GM19324 (cell line): ENCODE measurements around the gene SGTA.
"Not testable (repeated sequence)": the region's sequence is repeated elsewhere in the genome, so short reads cannot be mapped to it uniquely, and the experiment has no call there.

Experiments used
- ATAC-seq: cut with Tn5 transposase; IDR thresholded peaks from one replicate; pipeline ENCODE4 v1.9.1; 2021; ENCODE audit warnings: mild to moderate bottlenecking, moderate library complexity; ENCODE audit not compliant: unreplicated experiment, low FRiP score

The SGTA gene

GRCh38 chr19:2782936-2783780, at the start of gene SGTA:
TSS of gene SGTA (minus strand) at chr19:2783273. CDS start at chr19:2769068, 14,205 bp downstream.
- peak; percentile 78 for ATAC-seq

DNA sequence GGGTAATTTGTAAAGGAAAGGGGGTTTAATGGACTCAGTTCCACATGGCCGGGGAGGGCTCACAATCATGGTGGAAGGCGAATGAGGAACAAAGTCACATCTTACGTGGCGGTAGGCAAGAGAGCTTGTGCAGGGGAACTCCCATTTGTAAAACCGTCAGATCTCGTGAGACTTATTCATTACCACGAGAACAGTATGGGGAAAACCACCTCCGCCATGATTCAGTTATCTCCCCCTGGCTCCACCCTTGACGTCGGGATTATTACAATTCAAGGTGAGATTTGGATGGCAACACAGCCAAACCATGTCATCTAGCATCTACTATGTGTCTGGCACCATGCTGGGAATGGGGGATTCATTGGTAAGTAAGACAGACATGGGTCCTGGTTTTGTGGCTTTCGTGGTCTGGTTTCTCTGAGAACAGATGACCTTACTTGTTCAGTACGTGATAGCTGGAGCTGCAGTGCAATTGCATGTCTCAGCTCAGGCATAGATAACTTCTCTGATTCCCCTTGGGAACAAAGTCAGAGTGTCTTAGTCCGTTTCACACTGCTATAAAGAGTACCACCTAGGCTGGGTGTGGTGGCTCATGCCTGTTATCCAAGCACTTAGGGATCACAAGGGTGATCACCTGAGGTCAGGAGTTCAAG, 44.9 kb upstream of the SGTA start:
- ATAC-seq = no peak

DNA sequence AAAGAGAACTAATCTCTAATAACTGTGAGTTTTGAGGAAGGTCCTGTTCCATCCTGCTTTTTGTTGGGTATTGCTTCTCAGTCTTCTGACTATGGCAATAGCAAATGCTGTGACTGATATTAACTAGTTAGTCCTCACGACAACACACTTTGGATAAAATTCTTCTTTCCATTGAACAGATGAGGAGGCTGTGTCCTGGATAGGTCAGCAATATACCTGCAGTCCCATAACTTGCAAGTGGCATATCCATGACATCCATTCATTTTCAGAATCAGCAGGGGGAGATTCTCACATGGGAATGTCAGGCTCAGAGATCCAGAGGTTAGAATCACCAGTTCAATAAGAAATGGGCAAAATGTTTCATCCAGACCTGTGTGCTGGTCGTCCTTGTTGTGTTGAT, 43.9 kb upstream of the SGTA start:
- no peak for ATAC-seq

DNA sequence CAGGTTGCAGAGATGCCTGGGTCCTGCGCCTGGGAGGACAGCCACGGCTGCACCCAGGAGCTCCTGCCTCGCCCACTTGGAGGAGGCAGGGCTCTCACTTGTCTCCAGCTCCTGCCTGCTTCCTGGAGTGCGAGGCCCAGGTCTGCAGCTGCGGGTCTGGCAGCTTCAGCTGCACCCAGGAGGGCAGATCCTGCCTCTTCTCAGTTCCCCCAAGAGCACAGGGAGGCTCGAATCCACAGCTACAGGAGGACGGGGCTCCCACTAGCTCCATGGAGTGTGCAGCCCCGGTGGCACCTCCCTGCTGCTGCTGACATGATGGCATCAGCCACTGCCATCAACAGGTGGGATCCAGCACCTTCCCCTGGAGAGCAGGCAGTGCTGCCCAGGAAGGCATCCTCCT, 41.1 kb upstream of the SGTA start:
- ATAC-seq = no peak

DNA sequence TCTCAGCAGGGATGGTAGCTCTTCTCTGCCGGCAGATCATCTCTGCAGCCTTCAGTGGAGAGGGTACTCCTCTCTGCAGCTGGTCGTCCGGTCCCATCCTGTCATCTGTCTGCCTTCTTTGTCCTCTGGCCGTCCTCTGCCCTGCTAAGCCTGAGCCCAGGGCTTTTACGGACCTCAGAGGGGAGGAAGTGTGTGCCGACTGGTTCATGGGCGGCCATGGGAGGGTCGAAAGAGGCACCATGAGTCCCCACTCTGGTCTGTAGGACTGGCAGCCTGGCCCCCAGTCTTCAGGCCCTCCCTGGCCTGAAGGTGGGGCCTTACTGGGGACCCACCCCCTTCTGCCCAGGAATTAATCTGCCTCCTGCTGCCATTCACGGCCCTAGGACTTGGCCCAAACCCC, 40.6 kb upstream of the SGTA start:
- ATAC-seq = no peak

- no peak for ATAC-seq
Observed at GRCh38 chr19:2822846-2823245, 39.8 kb upstream of the SGTA start.

GRCh38 chr19:2820112-2820702, 37.1 kb upstream of the SGTA start:
- no peak for ATAC-seq

DNA sequence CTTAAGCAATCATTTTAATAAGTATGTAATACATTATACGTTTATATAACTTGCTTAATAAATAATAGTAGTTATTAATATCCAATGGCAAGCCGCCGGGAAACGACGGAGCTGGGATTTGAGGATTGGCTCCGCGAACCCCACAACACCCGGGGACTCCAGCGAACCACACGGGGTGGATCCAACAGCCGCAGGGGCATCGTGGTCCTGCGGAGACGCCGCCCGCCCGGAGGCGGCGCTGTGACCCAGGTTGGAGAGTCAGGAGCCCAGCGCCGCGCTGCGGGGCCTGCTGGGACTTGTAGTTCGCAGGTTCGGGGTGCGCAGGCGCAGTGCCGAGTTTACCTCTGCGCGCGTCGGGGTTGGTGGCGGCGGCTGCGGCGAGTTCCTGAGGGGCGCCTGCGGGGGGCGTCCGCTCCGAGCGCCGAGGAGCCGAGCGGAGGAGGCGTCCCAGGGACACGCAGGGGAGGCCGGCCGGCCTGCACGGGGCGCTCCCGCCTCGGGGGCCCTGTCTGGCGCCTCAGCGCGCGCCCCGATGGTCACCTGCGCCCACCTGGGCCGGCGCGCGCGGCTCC, 36.6 kb upstream of the SGTA start, which contains the start of gene ZNF554:
TSS of gene ZNF554 (plus strand) at position 329 of the 572 bp plus-strand sequence. CDS start at position 533, 204 bp downstream.
- peak; percentile 95 for ATAC-seq

- ATAC-seq = not testable (repeated sequence)
Observed at GRCh38 chr19:2817237-2817829, 34.3 kb upstream of the SGTA start.

GRCh38 chr19:2816641-2817040, 33.6 kb upstream of the SGTA start:
- ATAC-seq = no peak

DNA sequence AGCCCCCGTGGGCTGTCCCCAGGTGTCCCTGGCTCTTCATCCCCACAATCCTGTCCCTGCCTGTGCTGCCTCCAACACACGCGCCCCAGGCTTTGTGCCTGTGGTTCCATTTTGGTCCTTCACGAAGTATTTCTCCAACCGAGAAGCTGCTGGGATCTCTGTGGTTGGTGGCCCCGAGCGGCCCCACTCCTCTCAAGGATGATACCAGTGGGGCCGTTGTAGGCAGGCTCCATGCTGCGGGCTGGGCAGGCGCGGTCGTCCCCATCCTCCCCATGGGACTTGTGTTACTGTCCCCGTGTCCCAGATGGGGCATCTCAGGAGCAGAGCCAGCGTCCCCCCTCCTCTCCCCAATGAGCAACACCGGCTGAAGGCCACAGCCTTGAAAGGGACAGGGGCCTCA, 32.9 kb upstream of the SGTA start:
- ATAC-seq = no peak

DNA sequence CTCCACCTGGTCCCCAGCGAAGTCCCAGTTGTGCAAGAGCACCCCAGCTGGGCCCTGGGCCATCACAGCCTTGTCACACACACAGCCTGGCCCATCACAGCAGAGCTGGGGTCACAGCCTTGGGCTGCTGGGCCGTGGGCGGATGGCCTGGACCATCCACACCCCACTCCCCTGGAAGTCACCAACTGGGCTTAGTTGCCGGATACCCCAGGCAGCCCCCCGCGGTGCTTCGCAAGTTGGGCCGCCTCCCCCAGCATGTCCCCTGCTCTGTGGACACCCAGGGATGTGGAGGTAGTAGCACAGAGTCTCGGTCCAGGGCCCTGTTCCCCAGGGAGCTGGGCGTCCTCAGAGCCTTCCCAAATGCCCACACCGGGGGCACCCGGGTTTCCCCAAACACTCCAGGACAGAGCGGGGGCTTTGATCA, 32.1 kb upstream of the SGTA start:
- ATAC-seq = no peak

DNA sequence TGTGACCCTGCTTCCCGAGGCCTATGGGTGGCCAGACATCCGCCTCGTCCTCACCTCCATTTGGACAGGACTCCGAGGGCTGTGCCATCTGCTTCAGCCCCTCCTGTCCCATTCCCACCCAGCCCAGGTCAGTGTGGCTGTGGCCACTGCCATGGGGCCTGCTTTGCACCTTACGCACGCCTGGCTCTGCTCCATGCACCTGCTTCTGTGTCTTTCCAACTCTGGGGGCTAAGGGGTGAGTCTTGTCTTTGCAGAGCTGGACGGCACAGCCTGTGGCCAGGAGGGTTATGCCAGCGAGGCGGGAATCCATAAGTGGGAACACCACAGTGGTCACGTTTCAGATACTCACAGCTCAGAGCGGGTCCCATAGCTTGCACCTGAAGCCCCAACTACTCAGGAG, 31.4 kb upstream of the SGTA start:
- no peak for ATAC-seq

DNA sequence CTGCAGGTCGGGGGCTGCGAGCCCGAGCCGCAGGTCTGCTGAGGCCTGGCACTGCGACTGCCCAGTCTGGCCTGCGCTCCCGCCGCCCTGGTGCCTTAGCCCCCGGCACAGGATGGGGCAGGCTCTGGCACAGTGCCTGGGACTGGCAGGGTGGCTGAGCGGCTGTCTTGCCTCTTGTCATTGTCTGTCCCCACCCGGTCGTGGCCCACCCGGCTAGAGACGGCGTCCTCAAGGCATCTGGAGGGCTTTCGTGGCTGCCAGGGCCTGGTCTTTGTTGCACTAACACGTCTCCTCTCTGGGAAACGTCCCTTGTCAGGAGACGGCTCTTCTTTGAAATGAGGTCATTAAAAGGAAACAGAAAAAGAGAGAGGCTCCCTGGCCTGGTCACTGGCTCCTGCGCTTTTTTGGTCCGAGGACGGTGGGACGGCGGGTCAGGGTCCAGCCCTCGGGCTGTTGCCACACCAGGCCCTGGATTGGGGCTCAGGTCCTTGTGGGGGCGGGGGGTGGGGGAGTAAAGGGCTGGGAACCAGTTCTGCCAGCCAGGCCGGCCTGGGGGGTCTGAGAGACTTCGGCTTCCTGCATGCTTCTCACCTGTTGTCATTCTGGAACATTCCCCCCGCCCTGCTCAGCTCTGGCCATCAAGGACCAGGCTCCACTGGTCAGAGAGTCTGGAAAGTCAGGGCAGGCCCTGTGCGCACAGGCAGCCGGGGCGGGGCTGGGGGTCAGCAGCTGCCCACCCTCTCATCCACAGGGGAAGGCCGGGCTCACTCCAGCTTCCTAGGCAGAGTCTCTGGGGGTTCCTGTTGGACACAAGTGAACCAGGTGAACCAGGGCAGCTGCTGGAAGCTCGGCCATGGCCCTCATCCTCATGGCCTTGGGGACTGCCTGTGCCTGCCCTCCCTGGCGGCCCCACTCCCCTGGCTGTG, 30.4 kb upstream of the SGTA start:
- ATAC-seq = no peak

DNA sequence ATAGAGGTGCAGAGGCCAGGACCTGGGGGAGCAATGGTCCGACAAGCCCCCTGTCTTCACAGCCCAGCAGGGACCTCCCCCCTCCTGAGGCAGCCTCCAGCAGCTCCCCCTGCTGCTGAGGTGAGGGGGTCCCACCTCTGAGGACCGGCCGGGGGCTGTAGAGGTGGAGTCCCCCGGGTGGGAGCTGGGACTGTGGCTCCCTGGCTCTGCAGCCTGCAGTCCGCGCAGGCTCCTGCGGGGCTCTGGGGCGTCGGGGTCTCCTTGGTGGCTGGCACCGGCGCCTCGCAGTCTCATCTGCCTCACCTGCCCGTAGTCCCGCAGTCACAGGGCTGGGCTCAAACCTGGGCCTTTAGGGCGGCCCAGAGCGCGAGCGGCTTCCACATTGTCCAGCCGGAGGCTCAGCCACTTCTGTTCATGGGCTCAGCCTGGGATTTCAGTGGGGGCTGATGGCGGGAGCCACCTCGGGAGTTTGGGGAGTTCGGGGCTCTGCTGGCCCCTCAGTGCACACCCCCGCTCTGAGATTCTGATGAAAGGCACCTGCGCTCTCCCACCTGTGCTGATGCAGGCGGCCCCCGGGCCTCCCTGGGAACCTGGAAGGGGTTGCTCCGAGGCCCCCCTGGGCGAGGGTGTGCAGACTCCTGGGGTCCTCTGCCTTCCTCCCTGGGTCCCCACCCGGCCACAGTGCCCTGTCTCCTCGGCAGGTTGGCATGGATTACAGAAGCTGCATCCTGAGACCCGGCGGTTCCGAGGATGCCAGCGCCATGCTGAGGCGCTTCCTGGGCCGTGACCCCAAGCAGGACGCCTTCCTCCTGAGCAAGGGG, 29.6 kb upstream of the SGTA start:
- no peak for ATAC-seq

- ATAC-seq = no peak
Observed at GRCh38 chr19:2811735-2812413, 28.8 kb upstream of the SGTA start.

- ATAC-seq = no peak
Observed at GRCh38 chr19:2811221-2811722, 28.2 kb upstream of the SGTA start.
